Stimulated activated CD8-positive, alpha-beta memory T cell treated with anti-CD3 and anti-CD28 coated beads, Interleukin-2, amount 100 ng/mL, for 1 hour (primary cell): Measurements from ENCODE around the gene FPGS.

Source experiments
- DNase-seq, 2 donors: peaks; one replicate each; pipeline ENCODE4 v3.0.0-alpha.2; 2020; ENCODE audit warnings: low read depth in 2 of 2

FPGS gene

DNA sequence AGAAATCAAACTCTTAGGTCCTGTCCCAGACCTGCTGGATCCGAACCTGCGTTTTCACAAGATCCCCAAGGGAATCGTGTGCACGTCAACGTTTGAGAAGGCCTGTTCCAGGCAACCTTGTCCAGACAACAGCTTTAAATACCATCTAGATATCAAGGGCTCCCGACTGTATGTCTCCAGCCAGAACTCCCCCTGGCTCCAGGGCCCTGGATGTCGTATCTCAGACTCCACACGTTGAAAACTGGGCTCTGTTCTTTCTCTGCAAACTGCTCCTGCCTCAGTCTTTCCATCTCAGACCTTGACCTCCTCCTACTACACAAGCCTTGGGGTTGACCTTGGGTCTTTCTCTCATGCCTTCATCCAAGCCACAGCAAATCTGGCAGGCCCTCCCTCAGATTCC, 57.6 kb downstream of the FPGS start:
- no peak for DNase-seq

GRCh38 chr9:127860779-127861178, 58.1 kb downstream of the FPGS start:
- DNase-seq, result no peak

DNA sequence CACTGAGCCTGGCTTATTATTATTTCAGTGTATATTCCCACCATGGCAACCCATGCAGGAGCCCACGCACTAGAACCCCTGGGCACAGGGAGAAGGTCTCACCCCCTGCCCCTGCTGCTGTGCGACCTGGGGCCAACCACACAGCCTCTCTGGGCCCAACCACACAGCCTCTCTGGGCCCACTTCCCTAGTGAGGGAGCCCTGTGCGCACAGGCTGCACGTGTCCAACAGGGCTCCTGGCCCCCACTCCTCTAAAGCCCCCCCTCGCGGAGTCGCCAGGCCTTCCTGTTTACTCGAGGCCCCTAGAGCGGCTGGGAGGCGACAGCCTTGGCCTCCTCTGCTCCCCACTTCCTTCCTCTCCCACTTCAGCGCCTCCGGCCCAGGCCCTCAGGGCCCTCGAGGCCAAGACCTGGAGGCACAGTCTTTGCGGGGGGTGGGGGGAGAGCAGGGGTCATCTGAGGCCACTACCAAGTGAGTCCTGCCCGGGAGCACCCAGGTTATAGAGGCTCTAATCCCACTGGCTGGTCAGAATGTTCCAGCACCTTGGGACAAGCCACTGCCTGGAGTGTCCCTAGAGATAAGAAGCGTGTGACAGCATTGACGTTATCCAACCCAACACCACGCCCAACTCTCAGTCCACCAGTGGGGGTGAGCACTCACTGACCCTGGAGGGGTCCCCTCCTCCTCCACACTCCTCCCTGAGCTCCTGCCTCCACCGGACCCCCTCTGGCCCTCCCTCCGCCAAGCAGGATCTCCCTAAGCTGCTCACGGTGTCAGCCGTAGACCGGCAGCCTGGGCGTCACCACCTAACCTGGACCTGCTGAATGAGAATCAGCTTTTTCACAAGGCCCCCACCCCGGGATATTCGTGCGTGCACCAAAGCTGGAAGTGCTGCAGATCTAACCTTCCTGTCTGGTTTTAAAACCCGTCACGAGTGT, 59.7 kb downstream of the FPGS start:
- DNase-seq, result peak; percentile 19 to 28

DNA sequence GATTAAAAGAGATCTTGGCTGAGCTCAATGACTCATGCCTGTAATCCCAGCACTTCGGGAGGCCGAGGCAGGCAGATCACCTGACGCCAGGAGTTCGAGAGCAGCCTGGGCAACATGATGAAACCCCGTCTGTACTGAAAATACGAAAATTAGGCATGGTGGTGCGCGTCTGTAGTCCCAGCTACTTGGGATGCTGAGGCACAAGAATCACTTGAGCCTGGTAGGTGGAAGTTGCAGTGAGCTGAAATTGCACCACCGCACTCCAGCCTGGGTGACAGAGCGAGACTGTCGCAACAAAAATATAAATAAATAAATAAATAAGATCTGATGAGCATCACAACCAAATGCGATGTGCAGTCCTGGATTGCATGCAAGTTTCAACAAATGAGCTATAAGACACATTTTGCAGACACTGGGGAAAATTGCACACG, 60.5 kb downstream of the FPGS start:
- no peak for DNase-seq
